ENCODE results near the gene CAVIN3.

The CAVIN3 gene, protein sequence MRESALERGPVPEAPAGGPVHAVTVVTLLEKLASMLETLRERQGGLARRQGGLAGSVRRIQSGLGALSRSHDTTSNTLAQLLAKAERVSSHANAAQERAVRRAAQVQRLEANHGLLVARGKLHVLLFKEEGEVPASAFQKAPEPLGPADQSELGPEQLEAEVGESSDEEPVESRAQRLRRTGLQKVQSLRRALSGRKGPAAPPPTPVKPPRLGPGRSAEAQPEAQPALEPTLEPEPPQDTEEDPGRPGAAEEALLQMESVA

GRCh38 chr11:6320411-6321155, at the start of gene CAVIN3:
Gene CAVIN3, minus strand, starts transcription at chr11:6320501. Its CDS starts 25 bp downstream, at chr11:6320476.
- TF ChIP-seq GATA2 (IDR thresholded peaks at IDR 0.05; ENCODE audit: low read depth, low read length) = no peak
- TF ChIP-seq GATA3 (IDR thresholded peaks at IDR 0.05; ENCODE audit: low read depth, low read length) = no peak

- TF ChIP-seq GATA3 (IDR thresholded peaks at IDR 0.05; ENCODE audit: low read depth, low read length) = no peak
- TF ChIP-seq GATA2 (IDR thresholded peaks at IDR 0.05; ENCODE audit: low read depth, low read length) = no peak
Measured at GRCh38 chr11:6365659-6366058, 45.4 kb upstream of the CAVIN3 start.

DNA sequence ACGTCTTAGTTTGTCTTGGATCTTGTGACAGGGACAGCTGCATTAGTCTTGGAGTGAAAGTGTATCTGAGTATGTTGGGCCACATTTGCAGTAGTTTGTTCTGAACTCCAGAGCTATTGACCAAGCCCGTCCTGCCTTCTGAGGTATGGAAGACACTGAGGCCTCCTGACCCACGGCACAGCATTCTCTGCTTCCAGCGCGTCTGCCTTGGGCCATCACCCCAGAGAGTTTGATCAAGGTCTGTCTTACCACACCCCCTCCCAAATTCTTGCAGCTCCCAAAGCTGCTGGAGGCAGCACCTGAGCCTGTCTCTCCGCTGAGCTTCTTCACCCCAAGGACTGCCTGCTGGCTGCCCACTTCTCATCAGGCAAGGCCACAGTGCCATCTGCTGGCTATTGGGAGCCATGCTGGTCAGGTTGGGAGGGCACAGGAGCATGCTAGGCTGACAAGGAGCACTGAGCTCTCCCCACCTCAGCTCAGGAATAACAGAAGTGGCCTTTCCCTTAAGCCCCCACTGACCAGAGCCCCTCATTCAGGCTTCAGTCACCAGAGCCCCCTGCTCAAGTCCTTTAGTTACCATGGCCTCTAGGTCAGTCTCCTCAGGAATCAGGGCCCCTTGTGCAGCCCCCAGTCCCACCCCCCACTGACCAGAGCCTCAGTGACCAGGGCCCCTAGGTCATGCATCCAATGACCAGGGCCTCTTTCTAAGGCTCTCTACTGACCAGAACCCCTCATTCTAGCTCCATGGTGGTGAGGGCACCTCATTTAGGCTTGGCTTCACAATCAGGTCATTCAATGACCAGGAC, 42.8 kb upstream of the CAVIN3 start:
- TF ChIP-seq GATA2 (IDR thresholded peaks at IDR 0.05; ENCODE audit: low read depth, low read length) = no peak

DNA sequence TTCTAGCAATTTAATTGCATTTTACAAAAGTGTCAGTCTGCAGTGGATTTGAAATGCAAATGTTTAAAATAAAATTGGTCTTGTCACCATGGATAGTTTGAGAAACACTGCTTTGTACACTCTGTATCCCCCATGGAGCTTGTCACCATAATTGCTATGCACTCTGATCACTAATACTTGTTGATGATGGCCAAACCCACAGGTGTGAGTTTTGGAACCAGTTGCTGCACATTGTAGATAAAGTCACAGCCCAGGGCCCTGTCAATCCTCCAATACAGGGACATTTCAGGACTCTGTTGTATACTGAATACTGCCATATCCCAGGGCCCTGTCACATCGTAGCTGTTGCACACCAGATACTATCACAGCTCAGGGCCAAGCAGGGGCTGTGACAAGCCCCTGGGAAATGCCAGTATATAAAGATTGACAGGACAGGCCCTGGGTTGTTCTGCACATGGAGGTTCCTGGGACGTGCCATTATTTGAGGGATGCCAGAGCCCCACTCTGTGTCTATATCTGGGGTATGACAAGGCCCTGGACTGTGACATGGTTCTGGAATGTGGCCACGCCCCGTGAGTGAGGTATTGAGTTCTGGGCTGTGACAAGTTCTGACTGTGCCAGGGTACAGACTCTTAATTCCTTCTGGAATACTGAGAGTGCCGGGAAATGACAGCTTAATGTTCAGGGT, 42.0 kb upstream of the CAVIN3 start:
- TF ChIP-seq GATA3 (IDR thresholded peaks at IDR 0.05; ENCODE audit: low read depth, low read length) (no peak), GATA2 (IDR thresholded peaks at IDR 0.05; ENCODE audit: low read depth, low read length) (no peak)

- TF ChIP-seq GATA2 (IDR thresholded peaks at IDR 0.05; ENCODE audit: low read depth, low read length) (no peak), GATA3 (IDR thresholded peaks at IDR 0.05; ENCODE audit: low read depth, low read length) (no peak)
Measured at GRCh38 chr11:6360183-6360582, 39.9 kb upstream of the CAVIN3 start.

GRCh38 chr11:6357222-6357621, 36.9 kb upstream of the CAVIN3 start:
- no peak for TF ChIP-seq GATA3 (IDR thresholded peaks at IDR 0.05; ENCODE audit: low read depth, low read length)
- no peak for TF ChIP-seq GATA2 (IDR thresholded peaks at IDR 0.05; ENCODE audit: low read depth, low read length)

- TF ChIP-seq GATA3 (IDR thresholded peaks at IDR 0.05; ENCODE audit: low read depth, low read length) = no peak
- no peak for TF ChIP-seq GATA2 (IDR thresholded peaks at IDR 0.05; ENCODE audit: low read depth, low read length)
Measured at GRCh38 chr11:6356503-6357055, 36.3 kb upstream of the CAVIN3 start.

- no peak for TF ChIP-seq GATA3 (IDR thresholded peaks at IDR 0.05; ENCODE audit: low read depth, low read length)
- no peak for TF ChIP-seq GATA2 (IDR thresholded peaks at IDR 0.05; ENCODE audit: low read depth, low read length)
Measured at GRCh38 chr11:6354651-6355485, 34.6 kb upstream of the CAVIN3 start.

- no peak for TF ChIP-seq GATA3 (IDR thresholded peaks at IDR 0.05; ENCODE audit: low read depth, low read length)
- no peak for TF ChIP-seq GATA2 (IDR thresholded peaks at IDR 0.05; ENCODE audit: low read depth, low read length)
Measured at GRCh38 chr11:6353367-6353987, 33.2 kb upstream of the CAVIN3 start.

- TF ChIP-seq GATA3 (IDR thresholded peaks at IDR 0.05; ENCODE audit: low read depth, low read length) (no peak), GATA2 (IDR thresholded peaks at IDR 0.05; ENCODE audit: low read depth, low read length) (no peak)
Measured at GRCh38 chr11:6351782-6352382, 31.6 kb upstream of the CAVIN3 start.

- no peak for TF ChIP-seq GATA2 (IDR thresholded peaks at IDR 0.05; ENCODE audit: low read depth, low read length)
- TF ChIP-seq GATA3 (IDR thresholded peaks at IDR 0.05; ENCODE audit: low read depth, low read length) = no peak
Measured at GRCh38 chr11:6350486-6350885, 30.2 kb upstream of the CAVIN3 start.

- TF ChIP-seq GATA2 (IDR thresholded peaks at IDR 0.05; ENCODE audit: low read depth, low read length) (no peak), GATA3 (IDR thresholded peaks at IDR 0.05; ENCODE audit: low read depth, low read length) (no peak)
Measured at GRCh38 chr11:6350043-6350442, 29.7 kb upstream of the CAVIN3 start.
